SK-MEL-5 (cell line): Measurements from ENCODE around the gene LYRM9. TPM values are rescaled to one million over a fixed set of nuclear protein-coding genes. Genes with fewer than 3 reads are reported as not detected.
A peak's percentile ranks its signal among the peaks of the same experiment; 100 is the strongest.

Source experiments
- DNase-seq: peaks from one replicate; pipeline ENCODE4 v3.0.0-alpha.2; 2016; ENCODE audit warnings: low read depth, low spot score
- in situ Hi-C: cut with HindIII; loops from 2 replicates; pipeline ENCODE4 v1.10.0; 2016; ENCODE audit warnings: low sequenced_read_pairs, high pct_unique_total_duplicates, low pct_unique_long_range_greater_than_20kb
- polyA plus RNA-seq, 2 experiments: library from polyadenylated mRNA; depleted of rRNA; stranded (reverse); fragments of >200 nt; gene quantifications; 2 replicates each; pipeline ENCODE4 v1.2.3, GENCODE V29; 2015
- total RNA-seq: library from RNA; depleted of rRNA; stranded (reverse); fragments of >200 nt; shearing (Covaris generic); gene quantifications from 2 replicates; pipeline ENCODE4 v1.2.3, GENCODE V29; 2014; rRNA removed

Gene LYRM9
- 3.3 and 8.6 TPM in 2 replicates for total RNA-seq
- polyA plus RNA-seq (2015; cell fraction: cytosol; rRNA removed), result 4.5 and 6.0 TPM in 2 replicates
- 14.1 and 17.8 TPM in 2 replicates for polyA plus RNA-seq (2015; cell fraction: nucleus; rRNA removed)

GRCh38 chr17:27892866-27893769, at the start of gene LYRM9:
Gene LYRM9, minus strand, starts transcription at chr17:27893365. Its CDS starts 10,671 bp downstream, at chr17:27882694.
- DNase-seq, result peak; percentile 86
- in situ Hi-C loops, result no loop called here

GRCh38 chr17:27940503-27941428, 47.6 kb upstream of the LYRM9 start:
- DNase-seq, result no peak
- in situ Hi-C loops, result no loop called here

- in situ Hi-C loops, result no loop called here
- no peak for DNase-seq
Observed at GRCh38 chr17:27939474-27940465, 46.6 kb upstream of the LYRM9 start.

- DNase-seq, result no peak
- in situ Hi-C loops, result no loop called here
Observed at GRCh38 chr17:27938864-27939263, 45.7 kb upstream of the LYRM9 start.

- no peak for DNase-seq
Observed at GRCh38 chr17:27938241-27938640, 45.1 kb upstream of the LYRM9 start.

GRCh38 chr17:27937025-27937546, 43.9 kb upstream of the LYRM9 start:
- no peak for DNase-seq
- in situ Hi-C loops, result no loop called here

More at GRCh38 chr17:27938241-27938640, 45.1 kb upstream of the LYRM9 start:
- in situ Hi-C loops, result no loop called here

- in situ Hi-C loops, result no loop called here
- no peak for DNase-seq
Observed at GRCh38 chr17:27930000-27930399, 36.8 kb upstream of the LYRM9 start.

- no peak for DNase-seq
- in situ Hi-C loops, result no loop called here
Observed at GRCh38 chr17:27928587-27928986, 35.4 kb upstream of the LYRM9 start.

- in situ Hi-C loops, result no loop called here
- DNase-seq, result no peak
Observed at GRCh38 chr17:27927781-27928180, 34.6 kb upstream of the LYRM9 start.

GRCh38 chr17:27921599-27921998, 28.4 kb upstream of the LYRM9 start:
- in situ Hi-C loops, result no loop called here
- DNase-seq, result no peak

- no peak for DNase-seq
- in situ Hi-C loops, result no loop called here
Observed at GRCh38 chr17:27921077-27921476, 27.9 kb upstream of the LYRM9 start.

- no peak for DNase-seq
- in situ Hi-C loops, result no loop called here
Observed at GRCh38 chr17:27920569-27920968, 27.4 kb upstream of the LYRM9 start.

GRCh38 chr17:27919079-27919478, 25.9 kb upstream of the LYRM9 start:
- no peak for DNase-seq
- in situ Hi-C loops, result no loop called here

- in situ Hi-C loops, result no loop called here
- no peak for DNase-seq
Observed at GRCh38 chr17:27918498-27918897, 25.3 kb upstream of the LYRM9 start.

GRCh38 chr17:27917000-27917399, 23.8 kb upstream of the LYRM9 start:
- DNase-seq, result no peak
- in situ Hi-C loops, result no loop called here

- DNase-seq, result no peak
- in situ Hi-C loops, result no loop called here
Observed at GRCh38 chr17:27915709-27916108, 22.5 kb upstream of the LYRM9 start.

- DNase-seq, result no peak
- in situ Hi-C loops, result no loop called here
Observed at GRCh38 chr17:27914382-27914781, 21.2 kb upstream of the LYRM9 start.
